ENCODE data around the gene PTPRN2.

Gene PTPRN2

DNA sequence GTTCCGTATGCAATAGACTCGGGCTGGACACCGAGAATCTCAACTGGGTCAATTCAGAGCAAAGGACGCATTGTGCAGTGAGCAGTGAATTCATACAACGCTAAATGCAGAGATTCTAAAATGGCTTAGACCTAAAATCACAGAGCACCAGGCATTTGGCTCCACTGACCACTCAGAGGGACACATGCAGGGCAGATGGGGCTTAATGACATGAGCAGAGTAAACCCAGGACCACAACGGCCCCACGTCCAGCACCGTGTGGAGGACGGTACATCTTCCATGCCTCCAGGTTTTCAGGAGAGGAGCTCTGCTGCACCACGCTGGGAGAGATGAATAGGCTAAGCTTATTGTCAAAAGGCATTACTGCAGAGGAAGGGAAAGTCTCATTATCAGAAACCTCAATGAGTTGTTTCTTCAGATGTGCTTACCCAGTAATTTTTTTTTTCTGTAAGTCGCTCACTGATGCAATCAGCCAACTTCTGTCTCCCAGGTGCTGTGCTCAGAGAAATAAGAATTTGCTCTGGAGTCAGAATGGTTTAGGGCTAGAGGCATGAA lies 555.0 kb downstream of the PTPRN2 start:
- DNase-seq (ENCODE audit: low read depth in 2 of 2) = no peak

DNA sequence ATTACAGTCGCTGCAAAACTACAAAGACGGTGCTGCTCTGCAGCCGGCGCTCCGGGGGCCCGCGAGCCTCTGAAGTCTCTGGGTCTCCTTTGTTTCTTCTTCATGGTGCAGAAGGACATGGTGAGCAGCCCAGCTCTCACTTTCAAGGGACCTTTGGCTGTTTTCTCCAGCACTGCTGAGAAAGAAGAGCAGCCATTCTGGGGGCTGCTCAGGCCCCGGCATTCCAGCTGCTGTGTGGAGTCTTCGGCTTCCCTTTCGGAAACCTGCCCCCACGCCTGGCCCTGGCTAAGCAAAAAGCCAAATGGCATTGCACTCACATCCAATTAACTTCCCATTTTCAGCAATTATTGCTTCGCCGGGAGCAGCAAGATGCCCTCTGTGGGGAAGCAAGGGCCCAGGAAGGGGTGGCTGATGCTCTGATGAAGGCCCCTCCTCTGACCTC lies 555.7 kb downstream of the PTPRN2 start:
- no peak for DNase-seq (ENCODE audit: low read depth in 2 of 2)

GRCh38 chr7:158030566-158030965 lies 557.1 kb downstream of the PTPRN2 start:
- DNase-seq (ENCODE audit: low read depth in 2 of 2) = no peak

DNA sequence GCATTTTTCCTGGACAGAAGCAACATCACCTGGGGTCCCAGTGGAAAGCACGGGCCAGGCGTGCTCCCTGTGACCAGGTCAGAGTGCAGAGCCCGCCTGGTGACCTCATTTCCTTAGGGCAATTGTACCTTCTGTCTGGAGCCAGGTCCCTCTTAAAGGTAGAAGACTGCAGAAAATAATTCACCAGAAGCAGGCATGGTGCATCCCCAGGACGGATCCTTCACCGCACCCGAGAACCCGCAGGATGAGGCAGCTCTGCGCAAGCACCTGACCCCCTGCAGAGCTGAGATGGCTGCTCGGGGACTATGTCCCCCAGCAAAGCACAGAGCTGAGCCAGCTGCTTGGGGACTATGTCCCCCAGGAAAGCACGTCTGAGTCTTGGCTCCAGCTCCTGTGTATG lies 557.6 kb downstream of the PTPRN2 start:
- no peak for DNase-seq (ENCODE audit: low read depth in 2 of 2)

- no peak for DNase-seq (ENCODE audit: low read depth in 2 of 2)
Observed at GRCh38 chr7:158029509-158029908, 558.1 kb downstream of the PTPRN2 start.

GRCh38 chr7:158028971-158029370 lies 558.7 kb downstream of the PTPRN2 start:
- DNase-seq (ENCODE audit: low read depth in 2 of 2) = no peak

DNA sequence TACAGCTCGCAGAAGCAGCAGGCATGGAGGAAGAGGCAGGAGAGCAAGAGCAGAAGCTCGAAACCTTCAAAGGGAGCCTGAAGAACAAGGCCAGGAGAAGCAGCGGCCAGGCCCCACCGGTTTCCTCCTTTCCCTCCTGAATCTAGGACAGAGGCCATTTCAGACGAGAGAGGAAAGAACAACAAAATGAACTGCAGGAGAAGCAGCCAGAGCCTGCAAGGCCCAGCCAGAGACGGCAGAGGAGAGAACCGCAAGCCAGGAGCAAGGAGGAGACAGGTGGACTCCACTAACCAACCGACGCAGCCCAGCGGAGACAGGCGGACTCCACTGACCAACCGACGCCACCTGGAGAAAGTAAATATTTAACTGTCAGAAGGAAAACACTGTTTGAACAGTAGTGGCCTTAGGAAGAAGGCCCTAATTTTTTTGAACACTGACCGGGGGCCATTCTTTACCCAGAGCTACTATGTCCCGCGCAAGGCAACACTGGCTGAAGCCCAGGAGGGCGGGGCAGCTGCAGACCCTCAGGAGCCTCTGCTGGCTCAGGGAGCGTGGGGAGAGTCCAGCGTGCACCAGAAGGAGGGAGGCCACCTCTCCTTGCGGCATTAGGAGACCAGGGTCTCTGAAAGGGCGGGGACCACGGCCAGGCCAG lies 559.2 kb downstream of the PTPRN2 start:
- no peak for DNase-seq (ENCODE audit: low read depth in 2 of 2)

GRCh38 chr7:158027646-158028045 lies 560.0 kb downstream of the PTPRN2 start:
- no peak for DNase-seq (ENCODE audit: low read depth in 2 of 2)

DNA sequence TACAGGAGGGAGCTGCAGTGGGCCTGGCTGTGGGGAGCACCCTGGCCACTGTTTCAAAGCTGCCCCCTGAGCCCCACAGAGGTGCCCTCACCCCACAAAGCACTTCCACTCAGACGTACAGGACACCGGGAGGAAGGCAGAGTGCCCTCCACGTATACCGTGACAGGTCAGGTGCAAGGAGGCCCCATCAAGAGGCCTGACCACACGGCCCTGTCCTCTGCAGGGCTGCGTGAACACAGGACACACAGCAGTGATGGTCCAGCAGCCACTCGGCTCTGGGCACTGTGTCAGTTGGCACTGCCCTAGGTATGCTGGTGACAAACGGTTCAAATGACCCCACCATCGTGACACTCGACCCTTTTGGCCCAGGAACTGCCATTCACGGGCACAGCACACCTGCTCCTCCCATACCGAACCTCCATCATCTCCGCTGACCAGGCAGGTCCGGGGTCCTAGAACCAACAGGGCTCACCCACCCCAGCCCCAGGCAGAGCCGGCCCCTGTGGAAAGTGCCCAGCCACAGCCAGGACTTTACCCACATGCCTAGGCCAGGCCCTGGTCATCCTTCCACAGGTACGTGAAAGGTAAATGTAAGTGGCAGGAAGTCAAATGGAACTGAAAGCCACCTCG lies 560.9 kb downstream of the PTPRN2 start:
- no peak for DNase-seq (ENCODE audit: low read depth in 2 of 2)

- DNase-seq (ENCODE audit: low read depth in 2 of 2) = no peak
Observed at GRCh38 chr7:158025686-158026600, 561.7 kb downstream of the PTPRN2 start.

DNA sequence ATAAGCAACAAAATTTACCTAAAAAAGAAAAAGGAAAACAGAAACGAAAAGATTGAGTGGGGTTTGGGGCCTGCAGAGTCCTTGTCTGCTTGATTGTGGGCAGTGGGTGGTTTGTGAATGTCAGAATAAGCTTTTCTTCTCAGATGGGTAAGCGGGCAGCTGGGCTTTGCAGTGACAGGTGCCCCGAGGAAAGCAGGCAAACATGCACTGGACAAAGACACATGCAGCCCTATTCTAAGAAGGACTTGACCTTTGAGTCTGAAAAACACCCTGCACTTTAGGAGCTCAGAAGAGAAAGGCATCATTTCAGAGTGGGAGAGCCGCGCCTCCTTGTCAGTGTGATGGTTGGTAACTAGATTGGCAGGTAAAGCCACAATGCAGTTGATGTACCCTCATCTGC lies 562.7 kb downstream of the PTPRN2 start:
- no peak for DNase-seq (ENCODE audit: low read depth in 2 of 2)

GRCh38 chr7:158024351-158024715 lies 563.3 kb downstream of the PTPRN2 start:
- DNase-seq (ENCODE audit: low read depth in 2 of 2) = no peak

DNA sequence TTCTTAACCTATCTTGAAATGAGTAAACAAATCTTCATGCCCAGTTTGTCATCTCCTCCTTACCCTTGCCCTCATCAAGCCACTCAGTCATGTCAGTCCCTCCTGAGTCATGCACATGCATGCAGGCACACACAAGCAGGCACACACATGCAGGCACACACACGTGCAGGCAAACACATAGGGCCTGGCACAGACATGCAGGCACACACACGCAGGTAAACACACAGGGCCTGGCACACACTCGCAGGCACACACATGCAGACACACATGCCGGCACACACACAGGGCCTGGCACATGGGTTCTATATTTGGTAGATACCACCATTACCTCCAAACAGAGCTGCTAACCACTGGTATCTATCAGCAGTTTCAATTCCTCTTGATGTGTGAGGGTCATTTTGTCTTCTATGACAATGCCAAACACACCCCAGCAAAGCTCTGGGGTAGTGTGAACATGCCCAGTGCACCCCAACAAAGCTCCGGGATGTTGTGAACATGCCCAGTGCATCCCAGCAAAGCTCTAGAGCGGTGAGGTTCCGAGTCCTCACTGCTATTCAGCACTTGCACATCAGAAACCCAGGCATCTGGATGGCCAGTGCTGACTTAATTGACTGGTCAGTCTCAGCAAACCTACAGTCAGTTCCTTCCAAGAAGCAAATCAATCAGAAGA lies 563.8 kb downstream of the PTPRN2 start:
- DNase-seq (ENCODE audit: low read depth in 2 of 2) = no peak

- no peak for DNase-seq (ENCODE audit: low read depth in 2 of 2)
Observed at GRCh38 chr7:158023157-158023556, 564.5 kb downstream of the PTPRN2 start.

DNA sequence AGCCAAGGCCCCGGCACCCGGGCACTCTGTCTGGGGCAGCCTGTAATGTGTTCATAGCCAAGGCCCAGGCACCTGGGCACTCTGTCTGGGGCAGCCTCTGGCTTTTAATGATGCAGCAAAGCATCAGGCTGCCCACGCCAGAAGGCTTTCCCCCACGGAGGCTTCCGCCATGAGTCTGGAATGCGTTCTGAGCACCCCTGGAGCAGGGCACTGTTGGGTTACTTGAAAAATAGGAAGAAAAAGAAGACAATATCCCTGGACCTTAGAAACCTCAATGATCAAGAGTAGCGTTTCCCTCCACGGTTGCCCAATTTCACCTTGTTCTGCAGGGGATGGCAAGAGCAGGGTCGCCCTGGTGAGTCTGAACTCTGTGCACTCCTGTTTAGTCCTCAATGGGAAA lies 565.0 kb downstream of the PTPRN2 start:
- DNase-seq (ENCODE audit: low read depth in 2 of 2) = no peak

- no peak for DNase-seq (ENCODE audit: low read depth in 2 of 2)
Observed at GRCh38 chr7:158021836-158022235, 565.8 kb downstream of the PTPRN2 start.

DNA sequence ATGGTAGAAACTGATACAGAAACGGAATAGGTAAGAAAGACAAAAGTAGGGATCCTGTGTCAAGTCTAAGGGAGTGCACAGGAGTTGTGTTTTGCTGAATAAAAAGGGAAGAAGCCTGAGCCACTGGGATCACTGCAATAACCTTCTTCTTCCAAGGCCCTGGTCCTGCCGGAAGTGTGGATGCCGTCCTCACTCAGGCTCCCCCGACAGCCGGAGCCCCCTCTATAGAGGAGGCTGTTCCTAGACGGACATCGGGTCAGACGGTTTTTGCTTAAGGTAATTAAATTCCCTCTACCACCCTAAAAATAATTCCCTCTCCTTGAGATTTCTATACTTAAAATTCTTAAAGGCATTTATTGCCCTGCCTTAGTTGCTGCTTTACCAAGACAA lies 566.9 kb downstream of the PTPRN2 start:
- DNase-seq (ENCODE audit: low read depth in 2 of 2) = no peak

DNA sequence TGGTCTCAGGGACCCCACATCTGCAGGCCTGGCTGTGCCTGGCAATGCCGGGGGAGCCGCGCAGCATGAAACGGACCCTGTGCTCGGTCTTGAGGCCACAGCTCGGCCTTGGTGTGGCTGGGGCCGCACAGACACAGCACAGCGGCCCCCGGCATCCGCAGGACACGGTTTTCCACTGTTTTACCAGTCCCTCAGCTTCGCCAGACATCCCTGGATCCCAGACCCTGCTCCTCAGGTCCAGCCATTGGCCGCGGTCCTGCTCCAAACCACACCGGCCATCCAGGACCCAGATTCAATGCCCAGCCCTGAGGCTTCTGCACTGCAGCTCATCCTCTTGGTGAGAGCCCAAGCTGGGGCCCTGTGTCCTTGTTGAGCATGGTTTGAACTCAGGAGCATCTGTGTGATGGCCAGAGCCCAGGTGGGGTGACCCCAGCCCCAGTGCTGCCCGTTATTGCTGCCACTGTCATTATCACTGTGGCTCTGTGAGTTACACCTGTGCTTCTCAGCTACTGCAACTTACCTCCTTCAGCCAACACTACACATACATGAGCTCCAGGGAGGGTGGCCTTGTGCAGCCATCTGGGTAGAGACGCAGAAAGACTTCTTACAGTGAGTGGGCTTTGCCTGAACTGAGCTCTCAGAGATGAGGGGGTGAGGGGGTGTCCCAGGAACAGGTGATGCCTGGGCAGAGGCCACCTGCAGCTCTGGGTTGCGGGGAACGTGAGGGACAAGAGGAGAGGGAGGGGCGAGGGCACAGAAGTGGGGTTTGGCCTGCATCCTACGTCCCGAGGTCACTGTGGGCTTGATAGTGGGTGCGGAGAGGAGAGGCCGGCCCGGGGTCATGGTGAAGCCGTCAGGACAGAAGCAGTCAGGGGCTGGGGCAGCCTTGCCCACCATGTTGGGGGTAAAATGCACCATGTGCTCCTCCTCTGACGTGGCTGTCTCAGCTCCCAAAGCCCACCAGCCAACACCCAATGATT lies 567.6 kb downstream of the PTPRN2 start:
- no peak for DNase-seq (ENCODE audit: low read depth in 2 of 2)

GRCh38 chr7:158018971-158019645 lies 568.5 kb downstream of the PTPRN2 start:
- no peak for DNase-seq (ENCODE audit: low read depth in 2 of 2)

GRCh38 chr7:158018098-158018762 lies 569.4 kb downstream of the PTPRN2 start:
- DNase-seq (ENCODE audit: low read depth in 2 of 2) = no peak

All from activated CD4-positive, alpha-beta T cell treated with anti-CD3 and anti-CD28 coated beads for 24 hours (primary cell).